ENCODE data around the gene KIF1A.
A peak's percentile ranks its signal among the peaks of the same experiment; 100 is the strongest.

The KIF1A gene

GRCh38 chr2:240819858-240820606 is at the start of gene KIF1A:
TSS of gene KIF1A (minus strand) at chr2:240820219. CDS start at chr2:240797752, 22,467 bp downstream.
- DNase-seq = peak; percentile 92

- DNase-seq = no peak
Measured at GRCh38 chr2:240869109-240869955, 49.3 kb upstream of the KIF1A start.

GRCh38 chr2:240868286-240869108 is 48.5 kb upstream of the KIF1A start, which contains the start of gene AGXT:
TSS of gene AGXT (plus strand) at chr2:240868824. CDS start at chr2:240868866, 42 bp downstream.
- no peak for DNase-seq

- DNase-seq = no peak
Measured at GRCh38 chr2:240865391-240865790, 45.4 kb upstream of the KIF1A start.

GRCh38 chr2:240864475-240864874 is 44.5 kb upstream of the KIF1A start:
- DNase-seq = no peak

- no peak for DNase-seq
Measured at GRCh38 chr2:240861547-240861946, 41.5 kb upstream of the KIF1A start.

GRCh38 chr2:240858871-240859270 is 38.9 kb upstream of the KIF1A start:
- DNase-seq = no peak

GRCh38 chr2:240858321-240858720 is 38.3 kb upstream of the KIF1A start:
- DNase-seq = no peak

- DNase-seq = no peak
Measured at GRCh38 chr2:240857039-240858008, 37.3 kb upstream of the KIF1A start.

- DNase-seq = no peak
Measured at GRCh38 chr2:240856151-240856980, 36.3 kb upstream of the KIF1A start.

GRCh38 chr2:240855670-240856069 is 35.7 kb upstream of the KIF1A start:
- no peak for DNase-seq

GRCh38 chr2:240852671-240853314 is 32.8 kb upstream of the KIF1A start:
- no peak for DNase-seq

GRCh38 chr2:240851078-240851991 is 31.3 kb upstream of the KIF1A start:
- peak; percentile 13 for DNase-seq

GRCh38 chr2:240850756-240851077 is 30.7 kb upstream of the KIF1A start:
- DNase-seq = no peak

- DNase-seq = no peak
Measured at GRCh38 chr2:240850026-240850425, 30.0 kb upstream of the KIF1A start.

GRCh38 chr2:240848900-240849680 is 29.1 kb upstream of the KIF1A start:
- DNase-seq = no peak

GRCh38 chr2:240847817-240848216 is 27.8 kb upstream of the KIF1A start:
- no peak for DNase-seq

- no peak for DNase-seq
Measured at GRCh38 chr2:240846873-240847595, 27.0 kb upstream of the KIF1A start.

All from NCI-H2107 (cell line).